Measurements from ENCODE around the gene FBL. TPM values are rescaled to one million over a fixed set of nuclear protein-coding genes. Genes with fewer than 3 reads are reported as not detected.
"Not testable (repeated sequence)": the region's sequence is repeated elsewhere in the genome, so short reads cannot be mapped to it uniquely, and the experiment has no call there.

Gene FBL
- polyA plus RNA-seq, 1 donor (not counting 4 experiments of a cell fraction or from before 2014, with no cell fraction given), result 357 TPM

GRCh38 chr19:39876486-39876885, 30.3 kb upstream of the FBL start:
- DNase-seq (ENCODE audit: low read depth, low spot score); H3K79me2 ChIP-seq (ENCODE audit: control insufficient read depth, insufficient read depth, low read length); H4K20me1 ChIP-seq (ENCODE audit: control insufficient read depth, extremely low read depth, insufficient read depth, low read length); H3K4me1 ChIP-seq (ENCODE audit: control insufficient read depth, extremely low read depth, insufficient read depth, low read length); dilution Hi-C loops (cut with MboI; ENCODE audit: extremely low pct_ligation_motif_present, low sequenced_read_pairs); H3K27ac ChIP-seq (ENCODE audit: control insufficient read depth, insufficient read depth, low read length); H3K27me3 ChIP-seq (ENCODE audit: control insufficient read depth, extremely low read depth, insufficient read depth, low read length); FAIRE-seq; H2AFZ ChIP-seq (ENCODE audit: control insufficient read depth, low read length); H3K4me2 ChIP-seq (ENCODE audit: control insufficient read depth, extremely low read depth, insufficient read depth, low read depth, low read length); H3K9me3 ChIP-seq (ENCODE audit: control insufficient read depth, low read depth, low read length); H3K9ac ChIP-seq (ENCODE audit: control insufficient read depth, extremely low read depth, insufficient read depth, low read length); H3K4me3 ChIP-seq (ENCODE audit: control insufficient read depth in 2 of 3, extremely low read depth in 1 of 3, insufficient read depth in 2 of 3, low read depth in 1 of 3, low read length in 3 of 3); H3K9me1 ChIP-seq (ENCODE audit: control insufficient read depth, extremely low read depth, insufficient read depth, low read length); H3K36me3 ChIP-seq (ENCODE audit: control insufficient read depth in 2 of 2, extremely low read depth in 1 of 2, insufficient read depth in 2 of 2, low read length in 2 of 2): not testable (repeated sequence)

- H4K20me1 ChIP-seq (ENCODE audit: control insufficient read depth, extremely low read depth, insufficient read depth, low read length); DNase-seq (ENCODE audit: low read depth, low spot score); H3K27ac ChIP-seq (ENCODE audit: control insufficient read depth, insufficient read depth, low read length); H3K9me1 ChIP-seq (ENCODE audit: control insufficient read depth, extremely low read depth, insufficient read depth, low read length); H3K4me3 ChIP-seq (ENCODE audit: control insufficient read depth in 2 of 3, extremely low read depth in 1 of 3, insufficient read depth in 2 of 3, low read depth in 1 of 3, low read length in 3 of 3); H3K79me2 ChIP-seq (ENCODE audit: control insufficient read depth, insufficient read depth, low read length); H3K4me2 ChIP-seq (ENCODE audit: control insufficient read depth, extremely low read depth, insufficient read depth, low read depth, low read length); H3K9me3 ChIP-seq (ENCODE audit: control insufficient read depth, low read depth, low read length); FAIRE-seq; H3K4me1 ChIP-seq (ENCODE audit: control insufficient read depth, extremely low read depth, insufficient read depth, low read length); H3K9ac ChIP-seq (ENCODE audit: control insufficient read depth, extremely low read depth, insufficient read depth, low read length); H2AFZ ChIP-seq (ENCODE audit: control insufficient read depth, low read length); dilution Hi-C loops (cut with MboI; ENCODE audit: extremely low pct_ligation_motif_present, low sequenced_read_pairs); H3K36me3 ChIP-seq (ENCODE audit: control insufficient read depth in 2 of 2, extremely low read depth in 1 of 2, insufficient read depth in 2 of 2, low read length in 2 of 2); H3K27me3 ChIP-seq (ENCODE audit: control insufficient read depth, extremely low read depth, insufficient read depth, low read length): not testable (repeated sequence)
Measured at GRCh38 chr19:39875401-39875864, 29.3 kb upstream of the FBL start.

GRCh38 chr19:39874404-39874803, 28.2 kb upstream of the FBL start:
- no peaks in the 10 kb centered on the region for H3K79me2 ChIP-seq (ENCODE audit: control insufficient read depth, insufficient read depth, low read length)
- H3K4me2 ChIP-seq (ENCODE audit: control insufficient read depth, extremely low read depth, insufficient read depth, low read depth, low read length), result no peak overlapping the region
- TF ChIP-seq EZH2 (IDR thresholded peaks at IDR 0.05; ENCODE audit: low read length), result no peak
- no peak for TF ChIP-seq CTCF (optimal IDR thresholded peaks at IDR 0.05 in 1 of 3, IDR thresholded peaks at IDR 0.05 in 1 of 3, conservative IDR thresholded peaks at IDR 0.05 in 1 of 3; ENCODE audit: extremely low read depth in 1 of 3, insufficient read depth in 2 of 3, low read length in 3 of 3)
- DNase-seq (ENCODE audit: low read depth, low spot score) (no peak), FAIRE-seq (no peak)
- no peak overlapping the region for H2AFZ ChIP-seq (ENCODE audit: control insufficient read depth, low read length)
- H3K9ac ChIP-seq (ENCODE audit: control insufficient read depth, extremely low read depth, insufficient read depth, low read length), result no peak overlapping the region
- H3K36me3 ChIP-seq (ENCODE audit: control insufficient read depth in 2 of 2, extremely low read depth in 1 of 2, insufficient read depth in 2 of 2, low read length in 2 of 2), result no peaks in the 10 kb centered on the region
- H3K4me3 ChIP-seq (ENCODE audit: control insufficient read depth in 2 of 3, extremely low read depth in 1 of 3, insufficient read depth in 2 of 3, low read depth in 1 of 3, low read length in 3 of 3), result no peak overlapping the region
- dilution Hi-C loops (cut with MboI; ENCODE audit: extremely low pct_ligation_motif_present, low sequenced_read_pairs), result no loop called here
- no peaks in the 10 kb centered on the region for H4K20me1 ChIP-seq (ENCODE audit: control insufficient read depth, extremely low read depth, insufficient read depth, low read length)
- no peak overlapping the region for H3K27ac ChIP-seq (ENCODE audit: control insufficient read depth, insufficient read depth, low read length)
- no peaks in the 10 kb centered on the region for H3K9me3 ChIP-seq (ENCODE audit: control insufficient read depth, low read depth, low read length)
- H3K4me1 ChIP-seq (ENCODE audit: control insufficient read depth, extremely low read depth, insufficient read depth, low read length), result no peaks in the 10 kb centered on the region
- H3K27me3 ChIP-seq (ENCODE audit: control insufficient read depth, extremely low read depth, insufficient read depth, low read length), result no peaks in the 10 kb centered on the region
- H3K9me1 ChIP-seq (ENCODE audit: control insufficient read depth, extremely low read depth, insufficient read depth, low read length), result no peaks in the 10 kb centered on the region

Data from keratinocyte (primary cell).